SK-N-MC (cell line): ENCODE results near the gene RD3L.

Experiments used
- EZH2 ChIP-seq: fragments of 200-600 bp; sonication (generic); IDR thresholded peaks from one replicate; pipeline ENCODE4 v1.6.1; 2017; ENCODE audit warnings: antibody characterized with exemption
- FOXP2 ChIP-seq: optimal IDR thresholded peaks from 2 replicates; pipeline ENCODE3; 2011; ENCODE audit warnings: mild to moderate bottlenecking, moderate library complexity; ENCODE audit not compliant: insufficient read depth; ENCODE audit errors: extremely low read length, control extremely low read depth
- POLR2AphosphoS5 ChIP-seq: IDR thresholded peaks from 2 replicates; pipeline ENCODE4 v1.6.1; 2012; ENCODE audit warnings: mild to moderate bottlenecking, low read depth, low read length, borderline replicate concordance

GRCh38 chr14:103898204-103898603 lies 44.1 kb downstream of the RD3L start:
- no peak for TF ChIP-seq POLR2AphosphoS5
- no peak for TF ChIP-seq EZH2
- TF ChIP-seq FOXP2: no peak
